Upper lobe of left lung (tissue), 6 donors: ENCODE data around the gene ATP8B1. TPM values are rescaled to one million over a fixed set of nuclear protein-coding genes. Genes with fewer than 3 reads are reported as not detected.

Experiments
- ATAC-seq, 2 donors: fragments of 200-7000 bp; cut with Tn5 transposase; one replicate each; pipeline ENCODE4 v1.9.1; 2022; ENCODE audit warnings: mild to moderate bottlenecking in 2 of 2, moderate library complexity in 2 of 2; ENCODE audit not compliant: low FRiP score in 2 of 2
- DNase-seq, 2 donors: peaks; one replicate each; pipeline ENCODE4 v3.0.0-alpha.2; 2019 to 2020
- H3K27ac ChIP-seq, 4 donors: fragments of 200-600 bp; sonication (generic); one replicate each; pipeline ENCODE4 v1.5.1; 2016 to 2019
- H3K27me3 ChIP-seq, 4 donors: fragments of 200-600 bp; sonication (generic); one replicate each; pipeline ENCODE4 v1.5.1; 2017 to 2019
- H3K36me3 ChIP-seq, 4 donors: fragments of 200-600 bp; sonication (generic); one replicate each; pipeline ENCODE4 v1.5.1; 2016 to 2019
- H3K4me1 ChIP-seq, 4 donors: fragments of 200-600 bp; sonication (generic); one replicate each; pipeline ENCODE4 v1.5.1; 2018 to 2019
- H3K4me3 ChIP-seq, 4 donors: fragments of 200-600 bp; sonication (generic); one replicate each; pipeline ENCODE4 v1.5.1; 2017 to 2019; ENCODE audit warnings: mild to moderate bottlenecking in 2 of 4, moderate library complexity in 1 of 4
- H3K9me3 ChIP-seq, 4 donors: fragments of 200-600 bp; sonication (generic); one replicate each; pipeline ENCODE4 v1.5.1; 2018 to 2019
- CTCF ChIP-seq, 6 experiments: fragments of 450-650 bp in 4 of 6; fragments of 200-600 bp in 2 of 6; sonication (generic) in 2 of 6; IDR thresholded peaks; one replicate each; pipeline ENCODE4 v1.5.1; 2016 to 2019; ENCODE audit warnings: antibody characterized with exemption in 6 of 6
- EP300 ChIP-seq, 4 donors: sonication (generic); formaldehyde crosslinking; IDR thresholded peaks; one replicate each; pipeline ENCODE4 v1.5.1; 2017; ENCODE audit warnings: antibody characterized with exemption in 4 of 4, control low read depth in 2 of 4
- POLR2A ChIP-seq, 4 donors: fragments of 450-650 bp; IDR thresholded peaks; one replicate each; pipeline ENCODE4 v1.5.1; 2016 to 2017; ENCODE audit warnings: antibody characterized with exemption in 4 of 4, mild to moderate bottlenecking in 2 of 4
- POLR2AphosphoS5 ChIP-seq, 2 donors: sonication (generic); formaldehyde crosslinking; IDR thresholded peaks; one replicate each; pipeline ENCODE4 v1.5.1; 2017; ENCODE audit warnings: antibody characterized with exemption in 2 of 2
- WGBS, 2 donors: methylation state at CpG; one replicate each; pipeline ENCODE4 v1.1.5; 2017 to 2018; 5-methylcytosine and 5-hydroxymethylcytosine counted together
- total RNA-seq, 6 donors: library from RNA; depleted of rRNA in 4 of 6; stranded (reverse); fragments of >200 nt in 4 of 6; gene quantifications; one replicate each; pipeline versions ENCODE4 v1.1.0 to v1.2.1, GENCODE V29; 2016 to 2021
- donor health status: DM: no; HTN: no; CAD: no; lungs with moderate emphysema.
- donor health status: DM: no; HTN: yes; CAD: no; lungs with severe emphysema.

Gene ATP8B1
- total RNA-seq, 6 donors from 2014 or later, result 19.6 to 36.5 (median 26.0) TPM

- Histone ChIP-seq H3K27ac (no peak overlapping the region), H3K27me3 (no peaks in the 10 kb centered on the region), H3K4me1 (peaks cover 0 to 6% (median 3%) of the 10 kb centered on the region in 4 donors), H3K4me3 (no peak overlapping the region), H3K9me3 (no peaks in the 10 kb centered on the region), H3K36me3 (no peaks in the 10 kb centered on the region)
- DNase-seq, result no peak
- no peak for ATAC-seq
- 69 to 85% methylated on average over 12 of the region's 12 CpGs for WGBS, 2 donors
- TF ChIP-seq POLR2AphosphoS5 (IDR thresholded peaks at IDR 0.05) (no peak), POLR2A (IDR thresholded peaks at IDR 0.05) (no peak), EP300 (IDR thresholded peaks at IDR 0.05) (no peak), CTCF (IDR thresholded peaks at IDR 0.05) (no peak)
These were observed 34.9 kb upstream of the ATP8B1 start for GRCh38 chr18:57837917-57838548.

GRCh38 chr18:57836557-57836956 is 33.4 kb upstream of the ATP8B1 start:
- H3K4me3 ChIP-seq, result no peak overlapping the region
- H3K9me3 ChIP-seq, result no peaks in the 10 kb centered on the region
- WGBS, 2 donors, result 96 to 100% methylated on average over 3 of the region's 3 CpGs
- no peaks in the 10 kb centered on the region for H3K36me3 ChIP-seq
- H3K4me1 ChIP-seq, result peaks cover 0 to 6% (median 3%) of the 10 kb centered on the region in 4 donors
- no peak for ATAC-seq
- H3K27me3 ChIP-seq, result no peaks in the 10 kb centered on the region
- H3K27ac ChIP-seq, result no peak overlapping the region
- no peak for DNase-seq
- TF ChIP-seq POLR2AphosphoS5 (IDR thresholded peaks at IDR 0.05) (no peak), CTCF (IDR thresholded peaks at IDR 0.05) (no peak), EP300 (IDR thresholded peaks at IDR 0.05) (no peak), POLR2A (IDR thresholded peaks at IDR 0.05) (no peak)

GRCh38 chr18:57835904-57836303 is 32.8 kb upstream of the ATP8B1 start:
- no peak for DNase-seq
- TF ChIP-seq POLR2AphosphoS5 (IDR thresholded peaks at IDR 0.05), result no peak
- no peak for TF ChIP-seq EP300 (IDR thresholded peaks at IDR 0.05)
- TF ChIP-seq POLR2A (IDR thresholded peaks at IDR 0.05), result no peak
- no peak for TF ChIP-seq CTCF (IDR thresholded peaks at IDR 0.05)
- WGBS, 2 donors, result 84 to 92% methylated on average over 2 of the region's 2 CpGs
- ATAC-seq, result no peak
- Histone ChIP-seq H3K4me1 (peaks cover 0 to 6% (median 3%) of the 10 kb centered on the region in 4 donors), H3K9me3 (no peaks in the 10 kb centered on the region), H3K27me3 (no peaks in the 10 kb centered on the region), H3K4me3 (no peak overlapping the region), H3K36me3 (no peaks in the 10 kb centered on the region), H3K27ac (no peak overlapping the region)

- H3K36me3 ChIP-seq, result no peaks in the 10 kb centered on the region
- no peaks in the 10 kb centered on the region for H3K27me3 ChIP-seq
- 92 to 96% methylated on average over 2 of the region's 2 CpGs for WGBS, 2 donors
- ATAC-seq (no peak), DNase-seq (no peak)
- TF ChIP-seq POLR2AphosphoS5 (IDR thresholded peaks at IDR 0.05) (no peak), CTCF (IDR thresholded peaks at IDR 0.05) (no peak)
- no peak overlapping the region for H3K4me3 ChIP-seq
- H3K9me3 ChIP-seq, result no peaks in the 10 kb centered on the region
- H3K4me1 ChIP-seq, result peaks cover 0 to 6% (median 3%) of the 10 kb centered on the region in 4 donors
- H3K27ac ChIP-seq, result no peak overlapping the region
These were observed 31.5 kb upstream of the ATP8B1 start for GRCh38 chr18:57834616-57835015.
